Adrenal gland (tissue), 12 donors: Measurements from ENCODE around the gene EPHA6. TPM values are rescaled to one million over a fixed set of nuclear protein-coding genes. Genes with fewer than 3 reads are reported as not detected.

ENCODE experiments used
- DNase-seq, 7 donors: peaks; one replicate each; pipeline ENCODE4 v3.0.0-alpha.2; 2019 to 2020
- H3K27ac ChIP-seq, 5 donors: fragments of 200-600 bp; sonication (generic) in 4 of 5; 1 replicate in 3 of 5; 2 replicates in 2 of 5; pipeline versions ENCODE4 v1.5.1 to v1.8.0; 2016 to 2020; ENCODE audit warnings: mild to moderate bottlenecking in 1 of 5
- H3K27me3 ChIP-seq: fragments of 200-600 bp; 2 replicates; pipeline ENCODE4 v1.8.0; 2021
- H3K36me3 ChIP-seq, 2 donors: fragments of 200-600 bp; replicated peaks in 1 of 2; 1 replicate in 1 of 2; 2 replicates in 1 of 2; pipeline versions ENCODE4 v1.5.1 to v1.8.0; 2018 to 2022
- H3K4me1 ChIP-seq, 2 donors: fragments of 200-600 bp; replicated peaks in 1 of 2; 1 replicate in 1 of 2; 2 replicates in 1 of 2; pipeline versions ENCODE4 v1.5.1 to v1.8.0; 2018 to 2021
- H3K4me3 ChIP-seq, 4 donors: fragments of 200-600 bp; sonication (generic) in 3 of 4; one replicate each; pipeline ENCODE4 v1.5.1; 2016 to 2018
- H3K9me3 ChIP-seq, 3 donors: fragments of 200-600 bp; sonication (generic) in 1 of 3; replicated peaks in 1 of 3; 1 replicate in 2 of 3; 2 replicates in 1 of 3; pipeline versions ENCODE4 v1.5.1 to v1.8.0; 2016 to 2021
- CTCF ChIP-seq, 6 experiments: fragments of 450-650 bp in 4 of 6; fragments of 200-600 bp in 2 of 6; sonication (generic) in 1 of 6; IDR thresholded peaks; 1 replicate in 5 of 6; 2 replicates in 1 of 6; pipeline versions ENCODE4 v1.5.1 to v1.8.0; 2016 to 2021; ENCODE audit warnings: antibody characterized with exemption in 6 of 6, mild to moderate bottlenecking in 2 of 6, moderate library complexity in 1 of 6
- POLR2A ChIP-seq, 2 donors: fragments of 450-650 bp; IDR thresholded peaks; one replicate each; pipeline ENCODE4 v1.6.1; 2017; ENCODE audit warnings: antibody characterized with exemption in 2 of 2, mild to moderate bottlenecking in 2 of 2, moderate library complexity in 1 of 2
- WGBS, 4 donors: extraction: QIAGEN DNeasy Blood & Tissue Kit in 2 of 4; methylation state at CpG; one replicate each; pipeline versions ENCODE4 v1.1.5 to v1.1.7; 2013 to 2017; 5-methylcytosine and 5-hydroxymethylcytosine counted together
- intact Hi-C, 2 donors: fragments of 100-400 bp; cut with DNase I; formaldehyde crosslinking; loops; one replicate each; pipeline versions ENCODE4 v1.14.1 to v1.15.0; 2022 to 2023
- polyA plus RNA-seq, 3 donors: library from polyadenylated mRNA; stranded (reverse); fragments of 200-250 nt in 2 of 3; fragments of 350-450 nt in 1 of 3; fragmentation: Illumina TruSeq in 1 of 3; extraction: RNeasy Lipid Tissue Mini Kit (QIAGEN cat#74804) in 1 of 3; gene quantifications; one replicate each; pipeline ENCODE4 v1.2.3, GENCODE V29; 2013 to 2014
- total RNA-seq, 9 donors: library from RNA; depleted of rRNA in 4 of 9; stranded (reverse); fragments of >200 nt in 4 of 9; fragments of 120-200 nt in 1 of 9; fragmentation: NEBNext Ultra II Directional in 1 of 9; extraction: Animal tissue kit (Norgen Biotek cat#: 25700) in 1 of 9; gene quantifications; one replicate each; pipeline versions ENCODE4 v1.1.0 to v1.2.4, GENCODE V29; 2013 to 2023
- donor health status: healthy with polysubstance abuse.
- donor health status: Bipolar disorder and iron deficiency.
- donor health status: DM: yes; HTN: yes; CAD: no.
- donor health status: DM: no; HTN: no; CAD: no.
- donor health status: DM: no; HTN: no; CAD: no.
- donor health status: DM: yes; HTN: yes; CAD: no.

Gene EPHA6
- total and polyA plus RNA-seq, 12 donors, result 0.07 to 2.1 (median 0.07) TPM; not detected in 9

GRCh38 chr3:97712919-97713318 lies 898.5 kb downstream of the EPHA6 start:
- H3K4me1 ChIP-seq, result no peaks in the 10 kb centered on the region
- H3K27me3 ChIP-seq, result no peaks in the 10 kb centered on the region
- WGBS, 4 donors, result 26 to 30% (median 27%) methylated on average over 3 of the region's 3 CpGs
- H3K36me3 ChIP-seq, result no peaks in the 10 kb centered on the region
- no peak for TF ChIP-seq POLR2A (IDR thresholded peaks at IDR 0.05)
- TF ChIP-seq CTCF (IDR thresholded peaks at IDR 0.05), result no peak
- H3K4me3 ChIP-seq, result no peak overlapping the region
- no peaks in the 10 kb centered on the region for H3K9me3 ChIP-seq
- no peak overlapping the region for H3K27ac ChIP-seq
- peak in 5 of 7 donors; percentile 16 to 56 (median 26) for DNase-seq
- intact Hi-C loops, result loop anchor here in 1 of 2 donors (10.0 kb wide), 1 partner anchor 848 kb away; no protein-coding TSS in a partner anchor

- DNase-seq, result no peak
- intact Hi-C loops, result loop anchor here in 1 of 2 donors (10.0 kb wide), 1 partner anchor 849 kb away; no protein-coding TSS in a partner anchor
- Histone ChIP-seq H3K4me1 (no peaks in the 10 kb centered on the region), H3K27me3 (no peaks in the 10 kb centered on the region), H3K4me3 (no peak overlapping the region), H3K9me3 (no peaks in the 10 kb centered on the region), H3K36me3 (no peaks in the 10 kb centered on the region), H3K27ac (no peak overlapping the region)
- no peak for TF ChIP-seq CTCF (IDR thresholded peaks at IDR 0.05)
- TF ChIP-seq POLR2A (IDR thresholded peaks at IDR 0.05), result no peak
- 63 to 72% (median 65%) methylated on average over 1 of the region's 1 CpG for WGBS, 4 donors
Observed at GRCh38 chr3:97713634-97714033, 899.2 kb downstream of the EPHA6 start.

GRCh38 chr3:97719156-97719821 lies 904.9 kb downstream of the EPHA6 start:
- peak overlapping the region in 1 of 4 donors; percentile 18 for H3K4me3 ChIP-seq
- TF ChIP-seq CTCF (IDR thresholded peaks at IDR 0.05) (peak; percentile 65 to 90 (median 72)), POLR2A (IDR thresholded peaks at IDR 0.05) (no peak)
- WGBS, 4 donors, result 2 to 4% (median 2%) methylated on average over 7 of the region's 7 CpGs
- intact Hi-C loops, result loop anchor here in 1 of 2 donors (10.0 kb wide), 1 partner anchor 854 kb away; no protein-coding TSS in a partner anchor
- no peaks in the 10 kb centered on the region for H3K4me1 ChIP-seq
- no peak overlapping the region for H3K27ac ChIP-seq
- no peaks in the 10 kb centered on the region for H3K27me3 ChIP-seq
- H3K36me3 ChIP-seq, result no peaks in the 10 kb centered on the region
- peak; percentile 58 to 82 (median 71) for DNase-seq
- H3K9me3 ChIP-seq, result no peaks in the 10 kb centered on the region

GRCh38 chr3:97720417-97720816 lies 906.0 kb downstream of the EPHA6 start:
- Histone ChIP-seq H3K4me1 (no peaks in the 10 kb centered on the region), H3K36me3 (no peaks in the 10 kb centered on the region), H3K9me3 (no peaks in the 10 kb centered on the region), H3K27ac (no peak overlapping the region), H3K4me3 (no peak overlapping the region), H3K27me3 (no peaks in the 10 kb centered on the region)
- DNase-seq, result peak in 2 of 7 donors; percentile 27 to 31
- 46 to 63% (median 52%) methylated on average over 2 of the region's 2 CpGs for WGBS, 4 donors
- intact Hi-C loops, result no loop called here
- TF ChIP-seq POLR2A (IDR thresholded peaks at IDR 0.05), result no peak
- TF ChIP-seq CTCF (IDR thresholded peaks at IDR 0.05), result no peak
